Activated CD4-positive, alpha-beta T cell treated with anti-CD3 and anti-CD28 coated beads for 1 hour (primary cell): Measurements from ENCODE around the gene IL2RA.
"Not testable (repeated sequence)": the region's sequence is repeated elsewhere in the genome, so short reads cannot be mapped to it uniquely, and the experiment has no call there.

ENCODE experiments used
- DNase-seq: peaks from one replicate; pipeline ENCODE4 v3.0.0-alpha.2; 2020

IL2RA gene

GRCh38 chr10:6056411-6057135 lies 5.6 kb downstream of the IL2RA start:
- DNase-seq: no peak

GRCh38 chr10:6055929-6056328 lies 6.2 kb downstream of the IL2RA start:
- no peak for DNase-seq

- no peak for DNase-seq
Measured at GRCh38 chr10:6054884-6055283, 7.3 kb downstream of the IL2RA start.

GRCh38 chr10:6053816-6054631 lies 8.1 kb downstream of the IL2RA start:
- DNase-seq: no peak

GRCh38 chr10:6053303-6053702 lies 8.9 kb downstream of the IL2RA start:
- DNase-seq: no peak

- peak; percentile 70 for DNase-seq
Measured at GRCh38 chr10:6052247-6053221, 9.6 kb downstream of the IL2RA start.

GRCh38 chr10:6050801-6051445 lies 11.2 kb downstream of the IL2RA start:
- peak; percentile 69 for DNase-seq

GRCh38 chr10:6049031-6049400 lies 13.2 kb downstream of the IL2RA start:
- no peak for DNase-seq

GRCh38 chr10:6048281-6049030 lies 13.7 kb downstream of the IL2RA start:
- no peak for DNase-seq

- no peak for DNase-seq
Measured at GRCh38 chr10:6047847-6048246, 14.3 kb downstream of the IL2RA start.

- DNase-seq: no peak
Measured at GRCh38 chr10:6046773-6047611, 15.2 kb downstream of the IL2RA start.

GRCh38 chr10:6045878-6046772 lies 16.0 kb downstream of the IL2RA start:
- no peak for DNase-seq

GRCh38 chr10:6045314-6045848 lies 16.8 kb downstream of the IL2RA start:
- no peak for DNase-seq

- no peak for DNase-seq
Measured at GRCh38 chr10:6044751-6045313, 17.3 kb downstream of the IL2RA start.

- no peak for DNase-seq
Measured at GRCh38 chr10:6044060-6044459, 18.1 kb downstream of the IL2RA start.

GRCh38 chr10:6043377-6043776 lies 18.8 kb downstream of the IL2RA start:
- not testable (repeated sequence) for DNase-seq

GRCh38 chr10:6040205-6040604 lies 22.0 kb downstream of the IL2RA start:
- no peak for DNase-seq

GRCh38 chr10:6039711-6040110 lies 22.5 kb downstream of the IL2RA start:
- no peak for DNase-seq

GRCh38 chr10:6038071-6038631 lies 24.0 kb downstream of the IL2RA start:
- no peak for DNase-seq
